NCI-H1694 treated with DMSO at 0.1 percent for 48 hours (cell line): Measurements from ENCODE around the gene TAS2R14.

Source experiments
- DNase-seq: peaks from one replicate; lab custom pipeline; 2025; lab: John Stamatoyannopoulos, UW

TAS2R14 gene

GRCh38 chr12:10939163-10939562, at the start of gene TAS2R14:
TAS2R14 (minus strand) TSS chr12:10939263; CDS start chr12:10939207, 56 bp downstream.
- no peak for DNase-seq

DNA sequence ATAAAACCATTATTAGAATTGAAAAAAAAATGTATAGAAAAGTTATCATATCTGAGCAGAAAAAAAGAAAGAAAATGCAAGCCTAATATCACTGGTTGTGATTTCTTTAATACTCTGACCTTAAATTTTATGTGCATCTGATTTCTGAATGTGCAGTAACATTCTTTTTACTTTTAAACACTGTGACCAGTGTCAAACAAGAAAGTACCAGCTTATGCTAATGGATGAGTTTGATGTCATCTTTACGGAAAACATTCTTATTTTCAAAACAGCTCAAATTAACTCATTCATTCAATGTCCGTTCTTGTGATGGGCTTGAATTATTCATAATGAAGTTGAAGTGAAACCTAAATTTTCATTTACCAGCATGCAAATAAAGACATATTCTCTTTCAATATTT, 47.7 kb upstream of the TAS2R14 start, which contains the start of gene TAS2R50:
TAS2R50 (minus strand) TSS at position 101 of the 400 bp plus-strand sequence; CDS start at position 49, 52 bp downstream.
- no peak for DNase-seq

DNA sequence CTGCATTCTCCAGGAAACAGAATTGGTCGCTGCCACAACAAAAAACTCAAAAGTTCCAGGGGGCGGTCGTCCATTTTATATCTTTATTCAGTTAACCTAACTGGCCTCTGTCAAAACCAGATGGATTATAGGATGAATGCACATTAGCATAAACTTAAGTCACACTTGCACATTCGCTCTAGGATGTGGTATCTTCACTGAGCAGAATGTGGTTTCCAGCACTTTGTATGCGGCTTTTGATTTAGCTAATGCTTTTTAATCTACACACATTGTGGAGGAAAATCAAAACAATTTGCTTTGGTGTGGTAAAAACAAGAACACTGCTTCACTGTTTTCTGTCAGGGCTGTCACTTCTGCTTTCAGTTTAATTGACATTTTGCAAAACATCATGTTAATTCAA, 43.2 kb upstream of the TAS2R14 start:
- DNase-seq: no peak

- DNase-seq: no peak
Measured at GRCh38 chr12:10974965-10975364, 35.9 kb upstream of the TAS2R14 start.

GRCh38 chr12:10968765-10969456, 29.8 kb upstream of the TAS2R14 start:
- no peak for DNase-seq

DNA sequence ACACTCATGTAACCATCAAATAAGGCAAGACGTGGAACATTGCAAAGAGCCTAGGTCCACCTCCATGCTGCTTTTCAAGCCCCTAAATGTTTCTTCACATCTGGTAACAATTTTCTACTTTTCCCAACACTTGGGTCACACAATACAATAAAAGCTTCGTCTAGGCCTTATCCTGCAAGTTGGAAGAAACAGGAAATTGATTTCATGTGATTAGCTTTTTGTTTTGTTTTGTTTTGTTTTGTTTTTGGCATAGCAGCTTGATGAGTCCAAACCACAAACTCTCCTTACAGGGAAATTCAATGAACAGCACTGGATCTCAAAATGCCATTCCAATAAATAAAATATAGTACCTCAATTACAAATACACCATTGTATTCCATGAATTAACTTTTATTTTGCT, 28.3 kb upstream of the TAS2R14 start:
- DNase-seq: no peak

- DNase-seq: no peak
Measured at GRCh38 chr12:10966314-10966713, 27.3 kb upstream of the TAS2R14 start.

- DNase-seq: no peak
Measured at GRCh38 chr12:10965476-10965875, 26.4 kb upstream of the TAS2R14 start.

DNA sequence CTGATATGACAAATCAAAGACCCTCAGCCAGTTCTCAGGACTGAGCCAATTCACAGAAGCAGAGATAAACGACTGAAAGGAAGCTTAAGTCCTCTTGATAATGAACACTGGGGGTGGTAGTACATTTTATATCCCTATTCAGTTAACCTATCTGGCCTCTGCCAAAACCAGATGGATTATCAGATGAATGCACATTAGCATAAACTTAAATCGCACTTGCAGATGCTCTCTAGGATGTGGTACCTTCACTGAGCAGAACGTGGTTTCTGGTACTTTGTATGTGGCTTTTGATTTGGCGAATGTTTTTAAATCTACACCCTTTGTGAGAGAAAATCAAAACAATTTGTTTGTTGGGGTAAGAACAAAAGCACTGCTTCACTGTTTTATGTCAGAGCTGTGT, 21.1 kb upstream of the TAS2R14 start:
- no peak for DNase-seq

- DNase-seq: no peak
Measured at GRCh38 chr12:10959804-10960203, 20.7 kb upstream of the TAS2R14 start.

DNA sequence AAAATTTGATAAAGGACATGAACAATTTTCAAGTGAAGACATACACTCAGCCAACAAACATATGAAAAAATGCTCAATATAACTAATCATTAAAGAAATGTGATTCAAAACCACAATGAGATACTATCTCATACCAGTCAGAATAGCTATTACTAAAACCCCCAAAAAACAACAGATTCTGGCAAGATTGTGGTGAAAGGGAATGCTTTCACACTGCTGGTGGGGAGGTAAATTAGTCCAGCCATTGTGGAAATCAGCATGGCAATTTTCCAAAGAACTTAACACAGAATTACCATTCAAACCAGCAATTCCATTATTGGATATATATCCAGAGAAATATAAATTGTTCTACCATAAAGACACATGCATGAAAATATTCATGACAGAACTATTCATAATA, 18.7 kb upstream of the TAS2R14 start:
- no peak for DNase-seq

- no peak for DNase-seq
Measured at GRCh38 chr12:10956085-10956484, 17.0 kb upstream of the TAS2R14 start.

DNA sequence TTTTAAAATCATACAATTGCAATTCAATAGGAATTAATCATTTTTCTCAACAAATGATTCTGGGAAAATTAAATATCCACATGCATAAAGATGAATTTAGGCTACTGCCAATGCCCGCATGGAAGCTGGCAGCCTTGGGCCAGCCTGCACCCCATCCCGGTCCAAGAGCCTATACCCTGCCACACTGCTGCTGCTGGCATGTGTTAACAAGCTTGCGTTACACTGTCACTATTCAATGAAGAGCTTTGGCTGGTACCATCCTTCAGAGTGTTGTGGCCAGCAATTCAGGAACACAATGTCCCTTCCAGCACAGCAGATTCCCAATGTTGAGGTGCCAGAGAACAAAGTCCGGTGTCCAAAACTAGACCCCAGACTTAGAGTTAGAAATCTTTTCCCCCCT, 13.6 kb upstream of the TAS2R14 start:
- DNase-seq: no peak

DNA sequence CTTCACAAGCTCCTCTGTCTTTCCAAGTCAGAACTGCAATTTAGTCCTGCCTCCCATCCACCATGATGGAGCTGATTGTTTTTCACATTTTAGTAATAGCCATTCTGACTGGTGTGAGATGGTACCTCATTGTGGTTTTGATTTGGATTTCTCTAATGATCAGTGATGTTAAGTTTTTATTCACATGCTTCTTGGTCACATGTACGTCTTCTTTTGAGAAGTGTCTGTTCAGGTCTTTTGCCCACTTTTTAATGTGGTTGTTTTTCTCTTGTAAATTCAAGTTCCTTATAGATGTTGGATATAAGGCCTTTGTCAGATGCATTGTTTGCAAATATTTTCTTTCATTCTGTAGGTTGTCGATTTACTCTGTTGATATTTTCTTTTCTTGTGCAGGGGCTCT, 4.1 kb upstream of the TAS2R14 start:
- no peak for DNase-seq

- no peak for DNase-seq
Measured at GRCh38 chr12:10941916-10942607, 3.0 kb upstream of the TAS2R14 start.

GRCh38 chr12:10941369-10941768, 2.3 kb upstream of the TAS2R14 start:
- DNase-seq: no peak

- no peak for DNase-seq
Measured at GRCh38 chr12:10940389-10940788, 1.3 kb upstream of the TAS2R14 start.

DNA sequence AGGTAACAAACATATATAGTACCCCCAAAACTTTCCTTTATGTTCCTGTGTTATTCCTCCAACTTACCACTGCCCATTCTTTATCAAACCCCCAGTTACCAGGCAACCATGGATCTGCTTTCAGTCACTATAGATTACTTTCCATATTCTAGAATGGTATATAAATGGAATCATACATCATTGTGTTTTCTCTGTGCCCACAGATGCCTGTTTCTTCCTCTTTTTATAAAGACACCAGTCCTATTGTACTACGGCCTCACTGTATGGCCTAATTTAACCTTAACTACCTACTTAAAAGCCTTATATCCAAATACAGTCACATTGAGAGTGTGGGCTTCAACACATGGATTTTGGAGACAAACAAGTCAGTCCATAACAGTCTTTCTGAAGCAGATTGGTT, 2.6 kb downstream of the TAS2R14 start:
- no peak for DNase-seq

- no peak for DNase-seq
Measured at GRCh38 chr12:10928746-10929286, 10.2 kb downstream of the TAS2R14 start, which contains the start of gene PRH2. PRH2 (plus strand) TSS chr12:10929236; CDS start chr12:10929274, 38 bp downstream.

GRCh38 chr12:10926269-10926668, 12.8 kb downstream of the TAS2R14 start:
- no peak for DNase-seq

DNA sequence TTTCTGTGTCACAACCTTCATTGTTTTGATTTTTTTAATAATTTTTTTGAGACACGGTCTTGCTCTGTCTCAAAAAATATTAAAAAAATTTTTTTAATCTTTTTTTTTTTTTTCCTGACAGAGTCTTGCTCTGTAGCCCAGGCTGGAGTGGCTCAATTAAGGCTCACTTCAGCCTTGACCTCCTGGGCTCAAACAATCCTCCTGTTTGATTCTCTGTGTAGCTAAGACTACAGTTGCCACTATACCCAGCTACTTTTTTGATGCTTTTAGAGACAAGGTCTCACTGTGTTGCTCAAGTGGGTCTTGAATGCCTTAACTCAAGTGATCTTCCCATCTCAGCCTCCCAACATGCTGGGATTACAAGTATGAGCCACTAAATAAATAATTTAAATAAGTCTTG, 19.3 kb downstream of the TAS2R14 start:
- no peak for DNase-seq

GRCh38 chr12:10910380-10910779, 28.7 kb downstream of the TAS2R14 start:
- DNase-seq: no peak

GRCh38 chr12:10909462-10909861, 29.6 kb downstream of the TAS2R14 start, which contains the start of gene TAS2R13:
TAS2R13 (minus strand) TSS chr12:10909562; CDS start chr12:10909298, 264 bp downstream.
- DNase-seq: no peak
